Central memory CD8-positive, alpha-beta T cell (primary cell): ENCODE data around the gene RRAD.
"Not testable (repeated sequence)": the region's sequence is repeated elsewhere in the genome, so short reads cannot be mapped to it uniquely, and the experiment has no call there.

Source experiments
- ATAC-seq: fragments of 150-1000 bp; cut with Tn5 transposase; replicated peaks from 2 replicates; pipeline ENCODE4 v1.10.0; 2022; ENCODE audit warnings: mild to moderate bottlenecking, moderate FRiP score, moderate number of reproducible peaks; ENCODE audit not compliant: poor library complexity, severe bottlenecking; ENCODE audit errors: extremely low read depth
- DNase-seq, 2 donors: peaks; one replicate each; pipeline ENCODE4 v3.0.0; 2021; ENCODE audit warnings: low spot score in 2 of 2
- H3K27ac Mint-ChIP-seq: one replicate; pipeline ENCODE4 v1.8.0; 2022; ENCODE audit warnings: low read depth, mild to moderate bottlenecking, moderate library complexity, mixed read lengths
- H3K27me3 Mint-ChIP-seq: one replicate; pipeline ENCODE4 v1.8.0; 2022; ENCODE audit warnings: mixed read lengths
- H3K36me3 Mint-ChIP-seq: one replicate; pipeline ENCODE4 v1.8.0; 2022; ENCODE audit warnings: mild to moderate bottlenecking, moderate library complexity, mixed read lengths; ENCODE audit not compliant: insufficient read depth
- H3K4me1 Mint-ChIP-seq: one replicate; pipeline ENCODE4 v1.8.0; 2022; ENCODE audit warnings: mixed read lengths
- H3K4me3 Mint-ChIP-seq: one replicate; pipeline ENCODE4 v1.8.0; 2022; ENCODE audit warnings: mild to moderate bottlenecking, moderate library complexity, mixed read lengths
- H3K9me3 Mint-ChIP-seq: one replicate; pipeline ENCODE4 v1.8.0; 2022; ENCODE audit warnings: mixed read lengths

The RRAD gene

DNA sequence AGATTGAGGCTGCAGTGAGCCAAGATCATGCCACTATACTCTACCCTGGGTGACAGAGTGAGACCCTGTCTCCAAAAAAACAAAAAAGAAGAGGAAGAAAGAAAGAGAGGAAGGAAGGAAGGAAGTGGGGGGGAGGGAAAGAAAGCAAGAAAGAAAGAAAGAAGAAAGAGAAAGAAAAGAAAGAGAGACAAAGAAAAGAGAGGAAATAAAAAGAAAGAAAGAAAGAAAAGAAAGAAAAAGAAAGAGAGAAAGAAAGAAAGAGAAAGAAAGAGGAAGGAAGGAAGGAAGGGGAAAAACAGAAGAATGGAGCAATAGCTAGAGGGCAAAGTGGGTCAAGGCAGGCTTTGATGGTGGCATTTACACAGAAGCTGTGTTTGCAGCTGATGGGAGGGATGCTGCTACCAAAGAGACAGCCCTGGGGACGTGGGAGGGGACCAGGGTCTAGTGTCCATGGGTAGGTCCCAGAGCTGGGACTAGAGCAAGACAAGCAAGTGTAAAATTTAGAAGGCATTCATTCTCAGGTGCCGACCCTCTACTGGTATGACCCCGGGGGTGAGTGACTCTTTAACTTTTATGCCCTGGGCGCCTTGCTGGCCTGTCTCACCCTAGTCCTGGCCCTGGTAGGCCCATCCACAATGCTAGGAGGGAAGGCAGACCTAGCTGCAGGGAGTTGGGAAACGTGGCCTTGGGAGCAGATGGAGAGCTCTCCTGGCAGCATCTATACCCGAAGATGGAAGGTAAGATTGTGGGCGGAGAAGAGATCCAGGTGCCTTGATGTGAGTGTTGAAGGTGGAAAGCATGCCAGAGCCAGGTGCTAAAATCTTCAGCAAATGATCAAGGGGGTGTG, 33.7 kb upstream of the RRAD start:
- peak overlapping the region; percentile 60 for H3K27ac Mint-ChIP-seq
- H3K27me3 Mint-ChIP-seq: peaks cover 4% of the 10 kb centered on the region
- no peak for DNase-seq
- peaks cover 2% of the 10 kb centered on the region for H3K36me3 Mint-ChIP-seq
- ATAC-seq: no peak
- no peaks in the 10 kb centered on the region for H3K9me3 Mint-ChIP-seq
- H3K4me3 Mint-ChIP-seq: no peak overlapping the region
- peaks cover 7% of the 10 kb centered on the region for H3K4me1 Mint-ChIP-seq

- not testable (repeated sequence) for H3K4me3 Mint-ChIP-seq, H3K27ac Mint-ChIP-seq, H3K36me3 Mint-ChIP-seq, ATAC-seq, H3K4me1 Mint-ChIP-seq, DNase-seq, H3K9me3 Mint-ChIP-seq
- peaks cover 32% of the 10 kb centered on the region for H3K27me3 Mint-ChIP-seq
Observed at GRCh38 chr16:66956154-66956457, 30.8 kb upstream of the RRAD start.

- H3K27ac Mint-ChIP-seq, H3K4me3 Mint-ChIP-seq, H3K9me3 Mint-ChIP-seq, DNase-seq, H3K36me3 Mint-ChIP-seq, ATAC-seq, H3K4me1 Mint-ChIP-seq: not testable (repeated sequence)
- peaks cover 37% of the 10 kb centered on the region for H3K27me3 Mint-ChIP-seq
Observed at GRCh38 chr16:66955363-66956153, 30.2 kb upstream of the RRAD start.

DNA sequence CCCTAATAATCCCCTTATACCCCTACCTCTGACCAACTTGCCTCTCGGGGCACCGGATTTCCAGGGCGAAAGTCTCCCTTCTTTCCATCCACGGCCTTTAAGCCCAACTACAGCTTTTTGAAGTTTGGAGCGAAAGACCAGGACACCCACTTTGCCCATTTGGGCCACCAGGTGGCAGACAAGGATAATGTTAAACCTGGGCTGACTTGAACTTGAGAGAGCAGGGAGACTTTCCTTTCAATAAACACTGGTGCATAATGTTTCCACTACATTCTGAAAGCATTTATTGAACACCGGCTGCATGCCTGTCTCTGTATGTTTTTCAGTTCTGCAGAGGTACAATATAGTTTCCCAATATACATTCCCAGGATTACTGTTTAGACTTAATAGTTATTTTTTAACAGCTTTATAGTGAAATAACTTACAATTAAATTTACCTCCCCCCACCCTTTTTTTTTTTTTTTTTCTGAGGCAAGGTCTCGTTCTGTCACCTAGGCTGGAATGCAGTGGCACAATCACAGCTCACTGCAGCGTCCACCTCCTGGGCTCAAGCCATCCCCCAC, 28.8 kb upstream of the RRAD start:
- no peak overlapping the region for H3K27ac Mint-ChIP-seq
- peaks cover 5% of the 10 kb centered on the region for H3K4me1 Mint-ChIP-seq
- ATAC-seq (peak; percentile 65), DNase-seq (peak; percentile 59 to 62)
- peaks cover 51% of the 10 kb centered on the region for H3K27me3 Mint-ChIP-seq
- H3K36me3 Mint-ChIP-seq: no peaks in the 10 kb centered on the region
- H3K9me3 Mint-ChIP-seq: no peaks in the 10 kb centered on the region
- H3K4me3 Mint-ChIP-seq: no peak overlapping the region

DNA sequence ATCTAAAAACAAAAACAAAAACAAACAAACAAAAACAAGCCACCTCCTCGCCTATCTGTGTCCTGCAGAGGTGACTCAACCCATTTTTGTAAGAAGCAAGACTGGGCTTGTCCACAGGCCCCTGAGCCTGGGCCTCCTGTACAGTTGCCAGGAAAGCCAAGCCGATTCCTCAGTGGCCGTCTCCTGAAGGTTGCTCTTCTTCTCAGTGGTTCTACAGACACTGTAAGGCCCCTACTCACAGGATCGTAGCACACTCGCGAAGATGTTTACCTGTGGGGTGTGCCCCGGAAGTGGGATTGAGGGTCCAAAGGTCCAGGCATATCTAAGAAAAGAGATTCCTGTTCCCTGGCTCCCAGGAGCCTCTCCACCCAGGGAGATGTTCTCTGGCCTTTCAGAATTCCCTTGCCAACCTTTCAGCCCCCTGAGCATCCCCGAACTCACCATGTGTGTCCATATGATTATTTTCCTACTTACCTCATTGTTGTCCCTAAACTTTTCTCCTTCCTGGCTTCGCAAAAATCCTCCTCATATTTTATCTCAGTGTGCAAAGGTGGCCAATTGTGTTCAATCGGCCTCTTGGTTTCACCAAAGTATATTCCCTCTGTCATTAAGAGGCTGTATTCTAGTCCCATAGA, 28.2 kb upstream of the RRAD start:
- ATAC-seq: no peak
- Mint-ChIP-seq H3K9me3 (no peaks in the 10 kb centered on the region), H3K36me3 (peaks cover 2% of the 10 kb centered on the region), H3K4me3 (no peak overlapping the region), H3K27me3 (peaks cover 57% of the 10 kb centered on the region), H3K27ac (no peak overlapping the region), H3K4me1 (peaks cover 8% of the 10 kb centered on the region)
- no peak for DNase-seq

GRCh38 chr16:66952430-66953110, 27.2 kb upstream of the RRAD start:
- H3K36me3 Mint-ChIP-seq: peaks cover 4% of the 10 kb centered on the region
- ATAC-seq (no peak), DNase-seq (no peak)
- peaks cover 18% of the 10 kb centered on the region for H3K4me1 Mint-ChIP-seq
- H3K9me3 Mint-ChIP-seq: no peaks in the 10 kb centered on the region
- H3K27me3 Mint-ChIP-seq: peaks cover 63% of the 10 kb centered on the region
- H3K27ac Mint-ChIP-seq: no peak overlapping the region
- no peak overlapping the region for H3K4me3 Mint-ChIP-seq

- H3K4me1 Mint-ChIP-seq: peaks cover 27% of the 10 kb centered on the region
- no peak for ATAC-seq
- no peak overlapping the region for H3K27ac Mint-ChIP-seq
- no peaks in the 10 kb centered on the region for H3K9me3 Mint-ChIP-seq
- peaks cover 4% of the 10 kb centered on the region for H3K36me3 Mint-ChIP-seq
- no peak overlapping the region for H3K4me3 Mint-ChIP-seq
- H3K27me3 Mint-ChIP-seq: peaks cover 63% of the 10 kb centered on the region
- DNase-seq: no peak
Observed at GRCh38 chr16:66950971-66951790, 25.8 kb upstream of the RRAD start.

DNA sequence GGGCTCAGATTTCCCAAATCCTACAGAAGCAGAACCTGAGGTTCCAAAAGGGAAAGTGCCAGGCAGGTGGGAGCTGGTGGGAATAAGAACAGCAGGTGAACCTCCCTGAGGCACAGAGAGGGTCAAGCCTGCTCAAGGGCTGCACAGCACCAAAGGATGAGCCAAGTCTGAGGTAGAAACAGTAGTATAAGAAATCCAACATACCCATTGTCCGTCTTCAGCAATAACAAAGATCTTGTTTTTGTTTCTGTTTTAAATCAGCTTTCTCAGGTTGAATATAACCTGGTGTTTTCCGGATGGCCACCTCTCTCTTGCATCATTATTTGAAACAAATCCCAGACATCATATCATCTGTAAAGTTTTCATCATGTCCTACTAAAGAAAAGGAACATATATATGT, 25.1 kb upstream of the RRAD start:
- Mint-ChIP-seq H3K9me3 (no peaks in the 10 kb centered on the region), H3K4me3 (no peak overlapping the region), H3K36me3 (peaks cover 4% of the 10 kb centered on the region), H3K27ac (no peak overlapping the region), H3K4me1 (peaks cover 27% of the 10 kb centered on the region), H3K27me3 (peaks cover 63% of the 10 kb centered on the region)
- DNase-seq: no peak
- ATAC-seq: no peak

DNA sequence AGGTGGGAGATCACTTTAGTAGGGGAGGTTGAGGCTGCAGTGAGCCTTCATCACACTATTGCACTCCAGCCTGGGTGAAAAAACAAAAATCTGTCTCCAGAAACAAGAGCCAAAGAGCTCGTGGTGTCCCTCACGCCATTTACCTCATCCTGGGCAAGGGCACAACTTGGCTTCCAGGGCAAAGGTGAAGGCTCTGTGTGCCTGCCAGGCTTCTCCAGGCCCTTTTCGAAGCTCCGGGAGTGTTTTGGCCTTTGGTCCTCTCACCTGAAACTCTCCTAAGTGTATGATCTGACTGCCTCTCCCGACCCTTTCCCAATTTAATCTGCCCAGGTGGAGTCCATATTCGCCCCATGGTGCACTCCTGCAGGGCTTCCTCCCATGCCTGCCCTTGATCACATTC, 24.1 kb upstream of the RRAD start:
- H3K36me3 Mint-ChIP-seq: peaks cover 4% of the 10 kb centered on the region
- peak overlapping the region; percentile 31 for H3K4me3 Mint-ChIP-seq
- no peak for ATAC-seq
- H3K9me3 Mint-ChIP-seq: no peaks in the 10 kb centered on the region
- H3K27ac Mint-ChIP-seq: no peak overlapping the region
- peaks cover 27% of the 10 kb centered on the region for H3K4me1 Mint-ChIP-seq
- H3K27me3 Mint-ChIP-seq: peaks cover 63% of the 10 kb centered on the region
- no peak for DNase-seq

DNA sequence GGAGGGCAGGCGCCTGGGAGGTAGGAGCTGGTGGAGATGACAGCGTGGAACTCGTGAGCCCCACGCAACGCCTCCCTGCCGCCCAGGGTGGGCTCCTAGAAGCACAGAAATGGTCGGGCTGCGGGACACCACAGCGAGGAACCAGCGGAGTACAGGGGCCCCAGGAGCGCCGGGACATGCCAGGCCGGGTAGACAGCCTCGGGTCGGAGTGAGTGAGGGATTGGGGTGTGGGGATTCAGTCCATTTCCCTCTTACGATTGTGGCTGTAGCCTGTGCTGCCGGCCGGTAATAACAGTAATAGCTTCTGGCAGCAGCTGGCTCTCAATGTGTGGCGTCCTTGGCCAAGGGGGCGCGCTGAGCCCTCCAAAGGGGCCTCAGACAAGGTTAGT, 23.5 kb upstream of the RRAD start:
- Mint-ChIP-seq H3K36me3 (peaks cover 4% of the 10 kb centered on the region), H3K4me1 (peaks cover 24% of the 10 kb centered on the region), H3K27me3 (peaks cover 57% of the 10 kb centered on the region), H3K27ac (no peak overlapping the region), H3K4me3 (peak overlapping the region; percentile 81), H3K9me3 (no peaks in the 10 kb centered on the region)
- ATAC-seq (no peak), DNase-seq (no peak)

GRCh38 chr16:66948134-66948836, 22.9 kb upstream of the RRAD start:
- H3K9me3 Mint-ChIP-seq: no peaks in the 10 kb centered on the region
- peak; percentile 15 for ATAC-seq
- DNase-seq: no peak
- peaks cover 4% of the 10 kb centered on the region for H3K36me3 Mint-ChIP-seq
- H3K27me3 Mint-ChIP-seq: peaks cover 51% of the 10 kb centered on the region
- peaks cover 23% of the 10 kb centered on the region for H3K4me1 Mint-ChIP-seq
- peak overlapping the region; percentile 81 for H3K4me3 Mint-ChIP-seq
- H3K27ac Mint-ChIP-seq: no peak overlapping the region
